Body of pancreas (tissue), 4 donors: Measurements from ENCODE around the gene MAPK14.

Experiments
- POLR2A ChIP-seq, 3 donors: fragments of 450-650 bp; IDR thresholded peaks; one replicate each; pipeline ENCODE4 v1.6.1; 2016; ENCODE audit warnings: antibody characterized with exemption in 3 of 3, mild to moderate bottlenecking in 2 of 3
- TF ChIP-seq, protein P1 (sequence below), 7 experiments: fragments of 450-650 bp in 4 of 7; fragments of 200-600 bp in 3 of 7; sonication (generic) in 3 of 7; IDR thresholded peaks; one replicate each; pipeline ENCODE4 v1.5.1; 2016 to 2019; ENCODE audit warnings: antibody characterized with exemption in 7 of 7

DNA sequence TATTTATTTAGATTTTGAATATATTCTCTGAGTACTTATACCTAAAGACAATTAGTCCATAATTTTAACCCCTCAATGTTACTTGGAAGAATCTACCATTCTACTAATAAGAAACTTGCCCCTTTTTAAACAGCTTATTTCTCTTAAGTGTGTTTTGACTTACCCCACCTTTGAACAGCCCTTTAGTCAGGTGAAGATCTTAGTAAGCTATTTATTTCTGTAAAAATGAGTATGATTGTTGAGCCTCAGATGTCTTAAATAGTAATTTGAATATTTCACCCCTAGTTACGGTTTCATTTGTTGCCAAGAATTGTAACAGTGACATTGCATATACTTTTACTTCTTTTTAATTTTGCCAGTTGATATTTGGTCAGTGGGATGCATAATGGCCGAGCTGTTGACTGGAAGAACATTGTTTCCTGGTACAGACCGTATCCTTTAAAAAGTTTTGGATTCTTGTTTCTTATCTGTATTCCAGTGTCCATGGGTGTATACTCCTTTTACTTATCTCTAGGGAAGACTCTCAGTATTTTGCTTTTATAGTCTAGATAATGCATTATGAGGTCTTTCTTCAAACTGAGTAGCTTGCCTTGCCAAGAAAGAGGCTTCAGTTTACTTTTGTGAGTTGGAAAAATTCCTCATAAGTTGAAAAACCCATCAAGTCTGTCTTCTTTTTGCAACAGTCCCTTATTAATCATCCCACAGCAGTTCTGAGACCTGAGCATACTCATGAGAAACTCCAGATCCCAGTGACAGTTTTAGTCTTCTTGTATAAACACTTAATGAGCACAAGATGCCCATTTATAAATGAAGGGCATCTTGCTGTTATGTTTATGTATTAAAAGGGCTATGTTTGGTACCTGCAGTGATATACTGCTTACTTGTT, 48.8 kb downstream of the MAPK14 start:
- TF ChIP-seq, protein P1, sequence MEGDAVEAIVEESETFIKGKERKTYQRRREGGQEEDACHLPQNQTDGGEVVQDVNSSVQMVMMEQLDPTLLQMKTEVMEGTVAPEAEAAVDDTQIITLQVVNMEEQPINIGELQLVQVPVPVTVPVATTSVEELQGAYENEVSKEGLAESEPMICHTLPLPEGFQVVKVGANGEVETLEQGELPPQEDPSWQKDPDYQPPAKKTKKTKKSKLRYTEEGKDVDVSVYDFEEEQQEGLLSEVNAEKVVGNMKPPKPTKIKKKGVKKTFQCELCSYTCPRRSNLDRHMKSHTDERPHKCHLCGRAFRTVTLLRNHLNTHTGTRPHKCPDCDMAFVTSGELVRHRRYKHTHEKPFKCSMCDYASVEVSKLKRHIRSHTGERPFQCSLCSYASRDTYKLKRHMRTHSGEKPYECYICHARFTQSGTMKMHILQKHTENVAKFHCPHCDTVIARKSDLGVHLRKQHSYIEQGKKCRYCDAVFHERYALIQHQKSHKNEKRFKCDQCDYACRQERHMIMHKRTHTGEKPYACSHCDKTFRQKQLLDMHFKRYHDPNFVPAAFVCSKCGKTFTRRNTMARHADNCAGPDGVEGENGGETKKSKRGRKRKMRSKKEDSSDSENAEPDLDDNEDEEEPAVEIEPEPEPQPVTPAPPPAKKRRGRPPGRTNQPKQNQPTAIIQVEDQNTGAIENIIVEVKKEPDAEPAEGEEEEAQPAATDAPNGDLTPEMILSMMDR (IDR thresholded peaks at IDR 0.05) = no peak
- TF ChIP-seq POLR2A (IDR thresholded peaks at IDR 0.05) = no peak
